Fibroblast of villous mesenchyme (primary cell): ENCODE results near the gene RBL1. TPM values are rescaled to one million over a fixed set of nuclear protein-coding genes. Genes with fewer than 3 reads are reported as not detected.
"Not testable (repeated sequence)": the region's sequence is repeated elsewhere in the genome, so short reads cannot be mapped to it uniquely, and the experiment has no call there.

Experiments
- DNase-seq: peaks from one replicate; pipeline ENCODE4 v3.0.0-alpha.2; 2010; ENCODE audit warnings: low read depth
- H3K4me3 ChIP-seq: 2 replicates; pipeline ENCODE4 v1.5.1; 2011; ENCODE audit warnings: low read depth, mild to moderate bottlenecking, low read length
- CTCF ChIP-seq: IDR thresholded peaks from 2 replicates; pipeline ENCODE4 v1.5.1; 2012; ENCODE audit warnings: low read depth, mild to moderate bottlenecking, low read length; ENCODE audit not compliant: insufficient read depth
- total RNA-seq: library from RNA; depleted of rRNA; stranded (reverse); fragments of >200 nt; gene quantifications from 2 replicates; pipeline ENCODE4 v1.2.3, GENCODE V29; 2012

The RBL1 gene
- total RNA-seq, 1 donor = 10.8 TPM

DNA sequence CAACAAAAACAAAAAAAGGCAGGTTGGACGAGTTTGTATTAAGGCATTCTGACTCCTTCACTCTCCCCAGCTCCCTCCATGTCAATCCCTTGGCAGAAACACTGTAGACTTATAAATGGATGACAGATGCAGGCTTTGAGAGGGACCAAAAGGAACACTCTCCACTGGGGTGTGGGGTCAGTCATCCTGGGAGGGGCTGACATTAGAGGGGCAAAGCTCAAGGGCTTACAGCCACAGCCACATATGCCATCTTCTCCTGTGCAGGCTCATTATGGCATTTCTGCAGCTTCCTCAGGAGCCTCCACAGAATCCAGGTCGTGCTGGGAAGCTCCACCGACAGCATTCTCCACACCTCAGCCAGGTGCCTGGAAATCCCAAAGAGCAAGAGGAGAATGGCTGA is 33.0 kb upstream of the RBL1 start:
- no peak for DNase-seq
- no peak for TF ChIP-seq CTCF
- H3K4me3 ChIP-seq = no peak overlapping the region

DNA sequence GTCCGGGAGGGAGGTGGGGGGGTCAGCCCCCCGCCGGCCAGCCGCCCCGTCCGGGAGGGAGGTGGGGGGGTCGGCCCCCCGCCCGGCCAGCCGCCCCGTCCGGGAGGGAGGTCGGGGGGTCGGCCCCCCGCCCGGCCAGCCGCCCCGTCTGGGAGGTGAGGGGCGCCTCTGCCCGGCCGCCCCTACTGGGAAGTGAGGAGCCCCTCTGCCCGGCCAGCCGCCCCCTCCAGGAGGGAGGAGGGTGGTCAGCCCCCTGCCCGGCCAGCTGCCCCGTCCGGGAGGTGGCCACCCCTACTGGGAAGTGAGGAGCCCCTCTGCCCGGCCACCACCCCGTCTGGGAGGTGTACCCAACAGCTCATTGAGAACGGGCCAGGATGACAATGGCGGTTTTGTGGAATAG is 30.5 kb upstream of the RBL1 start:
- not testable (repeated sequence) for H3K4me3 ChIP-seq, DNase-seq

- DNase-seq = no peak
- no peak overlapping the region for H3K4me3 ChIP-seq
- TF ChIP-seq CTCF = no peak
These were observed 27.6 kb upstream of the RBL1 start for GRCh38 chr20:37123441-37123840.

DNA sequence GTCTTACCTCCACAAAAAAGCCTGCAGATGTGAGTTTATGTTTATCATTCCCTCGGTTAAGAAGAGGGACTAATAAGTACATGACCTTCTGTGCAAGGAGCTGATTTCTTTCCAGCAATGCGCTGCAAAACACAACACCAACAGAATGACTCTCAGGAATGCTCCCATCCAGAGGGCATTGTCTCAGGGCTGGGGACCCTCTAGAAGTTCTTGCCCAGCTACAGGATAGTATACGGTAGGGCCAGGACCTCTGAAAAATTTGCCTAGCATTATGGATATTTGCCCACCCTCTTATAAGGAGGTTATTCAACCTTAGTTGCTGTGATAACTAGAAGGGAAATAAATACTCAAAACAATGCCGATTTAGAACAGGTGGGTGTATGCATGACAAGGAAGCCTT is 24.7 kb upstream of the RBL1 start:
- no peak for TF ChIP-seq CTCF
- no peak overlapping the region for H3K4me3 ChIP-seq
- DNase-seq = no peak

DNA sequence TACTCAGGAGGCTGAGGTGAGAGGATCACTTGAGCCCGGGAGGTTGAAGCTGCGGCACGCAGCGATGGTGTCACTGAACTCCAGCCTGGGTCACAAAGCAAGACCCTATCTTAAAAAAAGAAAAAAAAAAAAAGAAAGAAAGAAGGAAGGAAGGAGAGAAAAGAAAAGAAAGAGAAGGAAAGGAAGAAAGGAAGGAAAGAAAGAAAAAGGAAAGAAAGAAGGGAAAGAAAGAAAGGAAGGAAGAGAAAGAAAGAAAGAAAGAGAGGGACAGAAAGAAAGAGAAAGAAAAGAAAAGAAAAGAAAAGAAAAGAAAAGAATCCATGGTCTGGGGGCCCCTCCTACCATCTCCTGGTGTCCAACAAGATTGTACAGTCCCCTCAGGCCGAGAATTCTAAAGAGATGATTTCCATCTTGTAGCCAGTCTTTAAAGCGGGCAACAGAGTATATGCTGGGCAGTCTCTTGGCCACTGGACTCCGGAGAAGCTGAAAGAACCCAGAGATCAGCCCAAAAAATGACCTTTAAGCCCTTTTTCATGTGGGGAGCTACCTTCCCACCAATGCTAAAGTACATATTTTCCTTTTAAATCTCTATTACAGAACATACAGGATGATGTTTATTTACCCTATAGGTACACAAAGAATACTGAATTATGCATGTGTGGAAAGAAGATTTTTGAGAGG is 23.7 kb upstream of the RBL1 start:
- no peak for TF ChIP-seq CTCF
- H3K4me3 ChIP-seq = no peak overlapping the region
- DNase-seq = no peak

DNA sequence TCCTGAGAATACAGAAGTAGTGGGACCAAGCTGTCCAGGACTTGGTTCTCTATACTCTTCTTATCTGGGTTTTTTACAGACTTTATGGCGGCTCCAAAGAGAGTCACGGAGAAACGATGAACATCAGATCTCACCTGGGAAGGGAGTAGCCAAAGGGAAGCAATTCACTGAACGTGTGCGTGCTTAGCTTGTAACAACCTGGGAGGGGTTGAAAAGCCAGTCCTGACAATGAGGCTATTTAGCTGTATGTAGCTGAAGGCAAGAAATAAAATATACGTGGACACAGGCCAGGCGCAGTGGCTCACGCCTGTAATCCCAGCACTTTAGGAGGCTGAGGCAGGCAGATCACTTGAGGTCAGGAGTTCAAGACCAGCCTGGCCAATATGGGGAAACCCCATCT is 18.2 kb upstream of the RBL1 start:
- DNase-seq = no peak
- TF ChIP-seq CTCF = no peak

DNA sequence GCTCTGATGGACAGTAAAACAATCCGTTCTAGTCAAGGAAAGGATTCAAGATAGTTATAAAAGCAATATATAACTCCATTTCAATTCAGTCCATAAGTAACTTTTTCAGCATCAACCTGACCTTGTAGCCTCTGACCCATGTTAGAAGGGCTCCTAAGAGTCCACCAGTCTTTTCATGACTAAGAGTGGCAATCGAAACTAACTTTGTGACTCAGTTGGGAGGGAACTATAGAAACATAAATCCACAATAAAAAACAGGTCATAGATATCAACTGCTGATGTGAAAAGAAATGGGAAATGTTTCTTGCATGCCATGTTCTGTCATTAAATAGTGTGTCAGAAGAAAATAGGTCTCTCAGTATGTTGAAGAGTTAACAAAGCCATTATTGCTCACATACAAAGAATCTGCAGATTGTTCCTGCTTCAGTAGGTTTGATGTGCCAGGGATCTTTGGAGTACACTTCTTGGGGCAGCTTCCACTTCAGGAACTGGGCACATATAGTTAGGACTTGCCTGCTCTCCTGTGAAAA is 16.2 kb upstream of the RBL1 start:
- no peak overlapping the region for H3K4me3 ChIP-seq
- DNase-seq = no peak
- no peak for TF ChIP-seq CTCF

More for the DNA sequence above, 18.2 kb upstream of the RBL1 start:
- no peak overlapping the region for H3K4me3 ChIP-seq
